Caco-2 (cell line): ENCODE results near the gene BRD2. TPM values are rescaled to one million over a fixed set of nuclear protein-coding genes. Genes with fewer than 3 reads are reported as not detected.

Experiments
- BruUV-seq: library from RNA; stranded (reverse); fragments of 400-500 nt; replicated peaks from 2 replicates; lab custom pipeline; 2021; lab: Mats Ljungman, UMichigan
- CTCF ChIA-PET: fragments of 300-600 bp; sonication (Branson Sonifier 250); formaldehyde crosslinking; loops from one replicate; lab custom pipeline; 2022; ENCODE audit warnings: antibody characterized with exemption; lab: Charles Lee
- POLR2A ChIA-PET: fragments of 300-600 bp; sonication (Branson Sonifier 250); formaldehyde crosslinking; loops from one replicate; lab custom pipeline; 2022; ENCODE audit warnings: antibody characterized with exemption; lab: Charles Lee
- DNase-seq, 2 experiments: peaks; one replicate each; pipeline versions ENCODE4 v3.0.0 to v3.0.0-alpha.2; 2020 to 2022
- H3K27me3 ChIP-seq: replicated peaks from 2 replicates; pipeline ENCODE4 v1.6.0; 2011; ENCODE audit warnings: low read length; ENCODE audit not compliant: control insufficient read depth, insufficient read depth
- H3K36me3 ChIP-seq: 2 replicates; pipeline ENCODE4 v1.5.1; 2011; ENCODE audit warnings: low read length; ENCODE audit not compliant: control insufficient read depth, insufficient read depth
- H3K4me1 ChIP-seq: fragments of 250-450 bp; sonication (Bioruptor Pico); 2 replicates; pipeline ENCODE4 v1.5.1; 2020; ENCODE audit warnings: mild to moderate bottlenecking
- H3K4me3 ChIP-seq: 2 replicates; pipeline ENCODE4 v1.5.1; 2011; ENCODE audit warnings: low read depth, mild to moderate bottlenecking, control low read depth, low read length
- H3K9me3 ChIP-seq: fragments of 250-450 bp; sonication (Bioruptor Pico); 2 replicates; pipeline ENCODE4 v1.5.1; 2020; ENCODE audit warnings: mild to moderate bottlenecking, moderate library complexity
- H3K27ac Mint-ChIP-seq: one replicate; pipeline ENCODE4 v1.8.0; 2022; ENCODE audit warnings: mixed read lengths; ENCODE audit not compliant: unreplicated experiment
- H3K27me3 Mint-ChIP-seq: one replicate; pipeline ENCODE4 v1.8.0; 2022; ENCODE audit warnings: mixed read lengths; ENCODE audit not compliant: insufficient read depth, unreplicated experiment
- H3K36me3 Mint-ChIP-seq: one replicate; pipeline ENCODE4 v1.8.0; 2022; ENCODE audit warnings: mild to moderate bottlenecking, mixed read lengths; ENCODE audit not compliant: insufficient read depth, unreplicated experiment
- H3K4me1 Mint-ChIP-seq: one replicate; pipeline ENCODE4 v1.8.0; 2022; ENCODE audit warnings: low read depth, mixed read lengths; ENCODE audit not compliant: unreplicated experiment
- H3K4me3 Mint-ChIP-seq: one replicate; pipeline ENCODE4 v1.8.0; 2022; ENCODE audit warnings: mild to moderate bottlenecking, moderate library complexity, mixed read lengths; ENCODE audit not compliant: unreplicated experiment
- H3K9me3 Mint-ChIP-seq: one replicate; pipeline ENCODE4 v1.8.0; 2022; ENCODE audit warnings: mixed read lengths; ENCODE audit not compliant: unreplicated experiment
- intact Hi-C: fragments of 100-400 bp; cut with micrococcal nuclease; formaldehyde crosslinking; loops from one replicate; pipeline ENCODE4 v1.10.0; 2022; ENCODE audit not compliant: unreplicated experiment
- total RNA-seq: library from RNA; stranded (reverse); gene quantifications from 2 replicates; pipeline ENCODE4 v1.2.3, GENCODE V29; 2022
- TF ChIP-seq, protein P1 (sequence below), 2 experiments: fragments of 200-600 bp in 1 of 2; IDR thresholded peaks; 1 replicate in 1 of 2; 2 replicates in 1 of 2; pipeline versions ENCODE4 v1.5.1 to v1.8.0; 2011 to 2022; ENCODE audit warnings: antibody characterized with exemption in 1 of 2, control low read depth in 1 of 2, inconsistent platforms in 1 of 2, low read depth in 1 of 2, low read length in 1 of 2, mild to moderate bottlenecking in 1 of 2, moderate library complexity in 1 of 2; ENCODE audit not compliant: insufficient read depth in 1 of 2, severe bottlenecking in 1 of 2, unreplicated experiment in 1 of 2

BRD2 gene
- total RNA-seq, 1 experiment from 2014 or later, result 200 TPM

- no TSS peak for BruUV-seq
- intact Hi-C loops, result loop anchor here (1.0 to 2.0 kb wide), 2 partner anchors 14 to 31 kb away; no protein-coding TSS in a partner anchor
- H3K9me3 Mint-ChIP-seq, result no peaks in the 10 kb centered on the region
Observed at GRCh38 chr6:32953775-32954174, 14.6 kb upstream of the BRD2 start.

GRCh38 chr6:32954267-32954666 lies 14.1 kb upstream of the BRD2 start:
- H3K4me3 Mint-ChIP-seq, result no peak overlapping the region
- H3K4me3 ChIP-seq, result no peak overlapping the region
- no TSS peak for BruUV-seq
- no peaks in the 10 kb centered on the region for H3K36me3 ChIP-seq
- H3K27me3 Mint-ChIP-seq, result peaks cover 3% of the 10 kb centered on the region
- H3K27ac Mint-ChIP-seq, result no peak overlapping the region
- no peaks in the 10 kb centered on the region for H3K4me1 ChIP-seq
- intact Hi-C loops, result no loop called here
- ChIA-PET POLR2A (interaction anchor here (2.7 kb wide), 1 partner anchor 18 kb away, joined by 22 read pairs; no protein-coding TSS in a partner anchor), CTCF (interaction anchor here (0.6 to 1.6 kb wide), 6 partner anchors 18 to 60 kb away, joined by 3 to 8 read pairs (median 4); no protein-coding TSS in a partner anchor)
- H3K4me1 Mint-ChIP-seq, result peaks cover 7% of the 10 kb centered on the region
- TF ChIP-seq, protein P1, sequence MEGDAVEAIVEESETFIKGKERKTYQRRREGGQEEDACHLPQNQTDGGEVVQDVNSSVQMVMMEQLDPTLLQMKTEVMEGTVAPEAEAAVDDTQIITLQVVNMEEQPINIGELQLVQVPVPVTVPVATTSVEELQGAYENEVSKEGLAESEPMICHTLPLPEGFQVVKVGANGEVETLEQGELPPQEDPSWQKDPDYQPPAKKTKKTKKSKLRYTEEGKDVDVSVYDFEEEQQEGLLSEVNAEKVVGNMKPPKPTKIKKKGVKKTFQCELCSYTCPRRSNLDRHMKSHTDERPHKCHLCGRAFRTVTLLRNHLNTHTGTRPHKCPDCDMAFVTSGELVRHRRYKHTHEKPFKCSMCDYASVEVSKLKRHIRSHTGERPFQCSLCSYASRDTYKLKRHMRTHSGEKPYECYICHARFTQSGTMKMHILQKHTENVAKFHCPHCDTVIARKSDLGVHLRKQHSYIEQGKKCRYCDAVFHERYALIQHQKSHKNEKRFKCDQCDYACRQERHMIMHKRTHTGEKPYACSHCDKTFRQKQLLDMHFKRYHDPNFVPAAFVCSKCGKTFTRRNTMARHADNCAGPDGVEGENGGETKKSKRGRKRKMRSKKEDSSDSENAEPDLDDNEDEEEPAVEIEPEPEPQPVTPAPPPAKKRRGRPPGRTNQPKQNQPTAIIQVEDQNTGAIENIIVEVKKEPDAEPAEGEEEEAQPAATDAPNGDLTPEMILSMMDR (IDR thresholded peaks at IDR 0.05; ENCODE audit: insufficient read depth in 1 of 2, low read depth in 1 of 2, low read length in 1 of 2, severe bottlenecking in 1 of 2, unreplicated experiment in 1 of 2), result no peak
- no peak for DNase-seq
- H3K27me3 ChIP-seq, result no peaks in the 10 kb centered on the region
- no peaks in the 10 kb centered on the region for H3K9me3 Mint-ChIP-seq
- no peaks in the 10 kb centered on the region; the same call in 1 of the 2 replicates for H3K9me3 ChIP-seq
- H3K36me3 Mint-ChIP-seq, result peaks cover 9% of the 10 kb centered on the region

More at GRCh38 chr6:32953775-32954174, 14.6 kb upstream of the BRD2 start:
- Mint-ChIP-seq H3K4me3 (no peak overlapping the region), H3K4me1 (peaks cover 7% of the 10 kb centered on the region), H3K27ac (no peak overlapping the region), H3K27me3 (peaks cover 3% of the 10 kb centered on the region), H3K36me3 (peaks cover 9% of the 10 kb centered on the region)
- no peaks in the 10 kb centered on the region for H3K4me1 ChIP-seq
- DNase-seq, result no peak
- TF ChIP-seq, protein P1 (IDR thresholded peaks at IDR 0.05; ENCODE audit: insufficient read depth in 1 of 2, low read depth in 1 of 2, low read length in 1 of 2, severe bottlenecking in 1 of 2, unreplicated experiment in 1 of 2), result no peak
- no peaks in the 10 kb centered on the region for H3K9me3 ChIP-seq
- no peaks in the 10 kb centered on the region for H3K27me3 ChIP-seq
- no peaks in the 10 kb centered on the region for H3K36me3 ChIP-seq
- ChIA-PET CTCF (interaction anchor here (0.6 to 2.1 kb wide), 13 partner anchors 12 to 115 kb away, joined by 3 to 16 read pairs (median 5); partner anchors contain the start of gene TAP2), POLR2A (interaction anchor here (1.0 to 2.7 kb wide), 3 partner anchors 16 to 59 kb away, joined by 3 to 22 read pairs (median 6); no protein-coding TSS in a partner anchor)
- no peak overlapping the region for H3K4me3 ChIP-seq

DNA sequence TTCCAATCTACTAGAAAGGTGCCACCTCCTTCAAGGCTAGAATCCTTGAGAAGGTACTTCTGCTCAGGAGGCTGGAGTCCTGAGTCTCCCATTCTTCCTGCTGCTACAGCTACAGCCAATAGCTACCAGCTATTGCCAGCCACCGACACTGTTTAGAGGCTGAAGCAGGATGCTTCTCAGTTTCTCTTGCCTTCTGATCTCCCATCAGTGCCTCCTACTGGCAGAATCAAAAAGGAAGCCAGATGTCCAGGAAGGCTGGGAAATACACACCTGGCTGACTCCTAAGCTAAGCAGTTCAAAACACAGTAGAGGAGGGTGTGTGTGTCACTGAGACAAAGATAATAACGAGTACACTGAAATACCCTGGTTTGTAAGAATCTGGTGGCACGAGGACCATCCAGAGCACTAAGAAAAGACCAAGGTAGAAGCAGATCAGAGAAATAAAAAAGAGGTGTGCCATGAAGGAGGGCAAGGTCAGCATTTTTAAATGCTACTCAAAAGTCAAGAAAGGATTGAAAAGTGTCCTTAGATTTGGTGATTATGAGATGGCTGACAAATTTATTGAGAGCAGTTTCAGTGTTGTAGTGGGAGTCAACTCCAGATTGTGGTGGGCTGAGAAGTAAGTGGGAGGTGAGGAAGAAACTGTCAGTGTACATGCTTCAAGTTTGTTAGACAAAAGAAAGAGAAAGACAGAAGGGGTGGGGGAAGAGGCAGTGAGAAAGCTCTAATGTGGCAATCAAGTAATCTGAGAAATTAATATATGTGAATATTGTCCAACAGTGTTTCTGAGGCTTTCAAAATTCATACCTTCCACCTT lies 13.2 kb upstream of the BRD2 start:
- Mint-ChIP-seq H3K27me3 (no peaks in the 10 kb centered on the region), H3K4me3 (no peak overlapping the region), H3K4me1 (peaks cover 7% of the 10 kb centered on the region), H3K27ac (no peak overlapping the region), H3K9me3 (no peaks in the 10 kb centered on the region), H3K36me3 (peaks cover 9% of the 10 kb centered on the region)
- H3K27me3 ChIP-seq, result no peaks in the 10 kb centered on the region
- no peaks in the 10 kb centered on the region for H3K4me1 ChIP-seq
- CTCF ChIA-PET, result interaction anchor here (0.6 to 1.6 kb wide), 7 partner anchors 9 to 61 kb away, joined by 3 to 8 read pairs (median 4); no protein-coding TSS in a partner anchor
- H3K36me3 ChIP-seq, result no peaks in the 10 kb centered on the region
- intact Hi-C loops, result no loop called here
- POLR2A ChIA-PET, result interaction anchor here (2.7 kb wide), 1 partner anchor 17 kb away, joined by 22 read pairs; no protein-coding TSS in a partner anchor
- H3K9me3 ChIP-seq, result no peaks in the 10 kb centered on the region; the same call in 1 of the 2 replicates
- no TSS peak for BruUV-seq
- TF ChIP-seq, protein P1 (IDR thresholded peaks at IDR 0.05; ENCODE audit: insufficient read depth in 1 of 2, low read depth in 1 of 2, low read length in 1 of 2, severe bottlenecking in 1 of 2, unreplicated experiment in 1 of 2), result peak in 1 of 2 experiments; percentile 22
- no peak overlapping the region for H3K4me3 ChIP-seq
- DNase-seq, result no peak
